Loucy (cell line): ENCODE measurements around the gene ACTN1.

ENCODE experiments used
- H2AFZ ChIP-seq: fragments of 200-600 bp; sonication (generic); 2 replicates; pipeline ENCODE4 v1.6.0; 2016; ENCODE audit warnings: antibody characterized with exemption, mild to moderate bottlenecking, low read length, moderate library complexity
- H3F3A ChIP-seq: fragments of 200-600 bp; 2 replicates; pipeline ENCODE4 v1.6.0; 2016; ENCODE audit warnings: antibody characterized with exemption, low read depth, mild to moderate bottlenecking
- H3K27me3 ChIP-seq: fragments of 200-600 bp; sonication (generic); 2 replicates; pipeline ENCODE4 v1.6.1; 2014; ENCODE audit warnings: low read length, mild to moderate bottlenecking; ENCODE audit not compliant: insufficient read depth, poor library complexity, severe bottlenecking
- H3K36me3 ChIP-seq: fragments of 200-600 bp; sonication (generic); 2 replicates; pipeline ENCODE4 v1.6.1; 2016; ENCODE audit warnings: low read length; ENCODE audit not compliant: insufficient read depth
- H3K4me1 ChIP-seq: fragments of 200-600 bp; sonication (generic); 2 replicates; pipeline ENCODE4 v1.5.1; 2014; ENCODE audit warnings: low read length, mild to moderate bottlenecking; ENCODE audit not compliant: insufficient read depth, poor library complexity, severe bottlenecking
- H3K4me2 ChIP-seq: fragments of 200-600 bp; sonication (generic); 2 replicates; pipeline ENCODE4 v1.6.0; 2014; ENCODE audit warnings: antibody characterized with exemption, low read length, low read depth, mild to moderate bottlenecking; ENCODE audit not compliant: poor library complexity, severe bottlenecking
- H3K4me3 ChIP-seq: fragments of 200-600 bp; sonication (generic); 2 replicates; pipeline ENCODE4 v1.5.1; 2014; ENCODE audit warnings: low read length, mild to moderate bottlenecking, mixed read lengths; ENCODE audit not compliant: poor library complexity, severe bottlenecking
- H3K79me2 ChIP-seq: fragments of 200-600 bp; sonication (generic); 2 replicates; pipeline ENCODE4 v1.6.1; 2014; ENCODE audit warnings: low read length; ENCODE audit not compliant: insufficient read depth
- H3K9ac ChIP-seq: fragments of 200-600 bp; sonication (generic); 2 replicates; pipeline ENCODE4 v1.6.0; 2014; ENCODE audit warnings: mild to moderate bottlenecking, low read depth, low read length, moderate library complexity; ENCODE audit not compliant: poor library complexity, severe bottlenecking
- H3K9me2 ChIP-seq: fragments of 200-600 bp; sonication (generic); replicated peaks from 2 replicates; pipeline ENCODE4 v1.6.1; 2016; ENCODE audit warnings: low read depth, low read length, mixed read lengths
- H3K9me3 ChIP-seq: fragments of 200-600 bp; sonication (generic); 2 replicates; pipeline ENCODE4 v1.6.1; 2014; ENCODE audit warnings: mild to moderate bottlenecking, antibody characterized with exemption, low read length, low read depth; ENCODE audit not compliant: insufficient read depth
- H4K20me1 ChIP-seq: fragments of 200-600 bp; sonication (generic); 2 replicates; pipeline ENCODE4 v1.6.0; 2014; ENCODE audit warnings: antibody characterized with exemption, low read length, mild to moderate bottlenecking; ENCODE audit not compliant: insufficient read depth, poor library complexity, severe bottlenecking
- EZH2phosphoT487 ChIP-seq: fragments of 200-600 bp; IDR thresholded peaks from 2 replicates; pipeline ENCODE4 v1.6.1; 2018; ENCODE audit warnings: antibody characterized with exemption, mild to moderate bottlenecking, moderate library complexity, borderline replicate concordance
- TF ChIP-seq, protein P1 (sequence below): fragments of 200-600 bp; sonication (generic); conservative IDR thresholded peaks from 2 replicates; pipeline ENCODE4 v1.5.1; 2014; ENCODE audit warnings: mild to moderate bottlenecking, antibody characterized with exemption, low read length

The ACTN1 gene

DNA sequence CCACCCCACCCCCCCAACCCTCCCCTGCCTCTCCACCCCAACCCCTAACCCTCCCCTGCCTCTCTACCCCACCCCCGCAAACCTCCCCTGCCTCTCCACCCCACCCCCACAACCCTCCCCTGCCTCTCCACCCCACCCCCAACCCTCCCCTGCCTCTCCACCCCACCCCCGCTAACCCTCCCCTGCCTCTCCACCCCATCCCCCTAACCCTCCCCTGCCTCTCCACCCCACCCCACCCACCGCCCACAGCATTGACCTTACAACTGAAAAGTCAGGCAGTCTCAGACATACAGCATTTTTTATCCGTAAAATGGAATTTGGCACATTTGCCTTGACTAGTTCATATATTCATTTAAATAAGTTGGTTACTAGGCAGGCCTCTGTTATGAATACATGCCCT, 38.6 kb upstream of the ACTN1 start:
- H3K4me3 ChIP-seq, result no peak overlapping the region
- no peak overlapping the region for H2AFZ ChIP-seq
- H3K4me1 ChIP-seq, result peaks cover 6% of the 10 kb centered on the region
- no peaks in the 10 kb centered on the region for H3F3A ChIP-seq
- no peak overlapping the region for H3K4me2 ChIP-seq
- TF ChIP-seq, protein P1, sequence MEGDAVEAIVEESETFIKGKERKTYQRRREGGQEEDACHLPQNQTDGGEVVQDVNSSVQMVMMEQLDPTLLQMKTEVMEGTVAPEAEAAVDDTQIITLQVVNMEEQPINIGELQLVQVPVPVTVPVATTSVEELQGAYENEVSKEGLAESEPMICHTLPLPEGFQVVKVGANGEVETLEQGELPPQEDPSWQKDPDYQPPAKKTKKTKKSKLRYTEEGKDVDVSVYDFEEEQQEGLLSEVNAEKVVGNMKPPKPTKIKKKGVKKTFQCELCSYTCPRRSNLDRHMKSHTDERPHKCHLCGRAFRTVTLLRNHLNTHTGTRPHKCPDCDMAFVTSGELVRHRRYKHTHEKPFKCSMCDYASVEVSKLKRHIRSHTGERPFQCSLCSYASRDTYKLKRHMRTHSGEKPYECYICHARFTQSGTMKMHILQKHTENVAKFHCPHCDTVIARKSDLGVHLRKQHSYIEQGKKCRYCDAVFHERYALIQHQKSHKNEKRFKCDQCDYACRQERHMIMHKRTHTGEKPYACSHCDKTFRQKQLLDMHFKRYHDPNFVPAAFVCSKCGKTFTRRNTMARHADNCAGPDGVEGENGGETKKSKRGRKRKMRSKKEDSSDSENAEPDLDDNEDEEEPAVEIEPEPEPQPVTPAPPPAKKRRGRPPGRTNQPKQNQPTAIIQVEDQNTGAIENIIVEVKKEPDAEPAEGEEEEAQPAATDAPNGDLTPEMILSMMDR, result no peak
- no peak for TF ChIP-seq EZH2phosphoT487
- no peaks in the 10 kb centered on the region for H3K79me2 ChIP-seq
- no peaks in the 10 kb centered on the region for H3K27me3 ChIP-seq
- H3K9ac ChIP-seq, result no peak overlapping the region
- no peaks in the 10 kb centered on the region for H4K20me1 ChIP-seq
- H3K9me2 ChIP-seq, result no peaks in the 10 kb centered on the region
- no peaks in the 10 kb centered on the region for H3K9me3 ChIP-seq
- no peaks in the 10 kb centered on the region for H3K36me3 ChIP-seq

DNA sequence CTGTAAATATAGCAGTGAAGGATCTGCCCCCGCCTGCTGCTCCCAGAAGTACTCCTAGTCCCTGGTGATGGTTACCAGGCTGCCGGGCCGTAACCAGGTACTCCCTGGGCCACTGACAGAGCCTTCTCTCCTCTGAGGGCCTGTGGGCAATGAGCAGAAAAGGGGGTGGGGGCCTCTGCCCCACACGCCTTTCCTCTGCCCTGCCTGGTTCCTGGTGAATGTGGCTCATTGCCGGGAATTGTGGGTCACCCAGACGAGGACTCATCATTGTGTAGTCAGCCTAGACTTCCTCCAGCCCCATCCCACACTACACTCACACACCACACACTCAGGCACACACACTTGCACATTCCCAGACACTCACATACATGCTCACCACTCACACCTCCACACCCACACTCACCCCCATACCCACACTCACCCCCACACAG, 35.7 kb upstream of the ACTN1 start:
- no peak for TF ChIP-seq EZH2phosphoT487
- TF ChIP-seq, protein P1, result no peak
- H2AFZ ChIP-seq, result no peak overlapping the region
- H3K4me1 ChIP-seq, result peaks cover 6% of the 10 kb centered on the region
- no peaks in the 10 kb centered on the region for H3K9me3 ChIP-seq
- no peaks in the 10 kb centered on the region for H3K27me3 ChIP-seq
- H3K9ac ChIP-seq, result no peak overlapping the region
- no peaks in the 10 kb centered on the region for H3F3A ChIP-seq
- no peak overlapping the region for H3K4me2 ChIP-seq
- H3K4me3 ChIP-seq, result no peak overlapping the region
- no peaks in the 10 kb centered on the region for H3K9me2 ChIP-seq
- H3K79me2 ChIP-seq, result no peaks in the 10 kb centered on the region
- no peaks in the 10 kb centered on the region for H3K36me3 ChIP-seq
- H4K20me1 ChIP-seq, result no peaks in the 10 kb centered on the region

DNA sequence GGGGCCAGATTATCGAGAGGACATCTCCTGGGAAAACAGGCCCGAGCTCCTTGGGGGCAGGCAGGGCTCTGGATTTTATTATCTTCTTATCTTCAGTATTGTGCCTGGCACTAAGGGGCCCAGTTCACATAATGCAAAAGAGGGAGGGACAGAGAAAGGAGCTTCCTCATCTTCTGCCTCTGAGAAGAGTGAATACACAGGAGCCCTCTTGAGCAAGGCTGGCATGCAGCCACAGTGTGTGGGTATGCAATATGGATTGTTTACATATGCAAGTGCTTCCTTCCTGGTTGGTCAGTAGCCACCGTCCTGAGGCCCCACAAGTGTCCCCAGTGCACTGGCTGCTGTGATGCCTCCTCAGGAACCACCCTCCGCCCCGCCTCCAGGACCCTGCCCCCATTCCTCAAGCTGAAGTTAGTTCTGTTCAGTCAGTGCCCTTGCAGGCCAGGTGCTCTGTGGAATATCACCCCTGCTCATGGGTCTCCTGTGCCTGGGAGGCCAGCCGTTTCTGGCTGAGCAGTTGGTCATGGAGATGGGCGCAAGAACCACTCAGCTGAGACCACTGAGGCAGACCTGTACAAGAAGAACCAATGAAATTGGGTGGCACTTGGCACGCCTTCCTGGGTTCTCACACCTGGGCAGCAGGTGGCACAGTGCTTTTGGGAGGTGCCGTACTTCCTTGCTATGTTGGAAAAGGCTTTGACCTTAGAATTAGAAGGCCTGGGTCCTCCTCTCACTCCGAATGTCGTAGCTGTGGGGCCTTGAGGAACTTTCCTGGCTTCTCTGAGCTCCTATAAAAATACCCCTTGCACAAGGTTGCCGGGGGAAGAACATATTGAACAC, 35.1 kb upstream of the ACTN1 start:
- H2AFZ ChIP-seq, result peak overlapping the region; percentile 51; the same call in 1 of the 2 replicates
- no peak overlapping the region for H3K4me3 ChIP-seq
- no peaks in the 10 kb centered on the region for H3K27me3 ChIP-seq
- H3K36me3 ChIP-seq, result no peaks in the 10 kb centered on the region
- H3K9me3 ChIP-seq, result no peaks in the 10 kb centered on the region
- no peaks in the 10 kb centered on the region for H3F3A ChIP-seq
- no peak overlapping the region for H3K4me2 ChIP-seq
- no peak overlapping the region for H3K9ac ChIP-seq
- H3K4me1 ChIP-seq, result peaks cover 6% of the 10 kb centered on the region
- no peaks in the 10 kb centered on the region for H4K20me1 ChIP-seq
- no peaks in the 10 kb centered on the region for H3K9me2 ChIP-seq
- no peaks in the 10 kb centered on the region for H3K79me2 ChIP-seq
- no peak for TF ChIP-seq EZH2phosphoT487
- TF ChIP-seq, protein P1, result no peak
